H9 (cell line): ENCODE measurements around the gene NPHP4. TPM values are rescaled to one million over a fixed set of nuclear protein-coding genes. Genes with fewer than 3 reads are reported as not detected.

Experiments used
- DNase-seq: peaks from one replicate; pipeline ENCODE4 v3.0.0-alpha.2; 2017
- H2AFZ ChIP-seq: one replicate; pipeline ENCODE4 v1.6.1; 2013; ENCODE audit warnings: mild to moderate bottlenecking, low read length, control low read depth, moderate library complexity
- H2AK5ac ChIP-seq: 2 replicates; pipeline ENCODE4 v1.6.1; 2013; ENCODE audit warnings: low read length, control low read depth, mixed read lengths; ENCODE audit not compliant: insufficient read length
- H2BK120ac ChIP-seq: one replicate; pipeline ENCODE4 v1.6.1; 2013; ENCODE audit warnings: low read depth, mild to moderate bottlenecking, low read length, control low read depth, inconsistent platforms; ENCODE audit not compliant: poor library complexity, severe bottlenecking
- H2BK12ac ChIP-seq: 2 replicates; pipeline ENCODE4 v1.6.1; 2013; ENCODE audit warnings: low read length, control low read depth, mixed read lengths, low read depth; ENCODE audit not compliant: insufficient read length
- H2BK15ac ChIP-seq: 2 replicates; pipeline ENCODE4 v1.6.1; 2013; ENCODE audit warnings: low read depth, low read length, control low read depth
- H2BK20ac ChIP-seq: one replicate; pipeline ENCODE4 v1.6.1; 2013; ENCODE audit warnings: low read depth, mild to moderate bottlenecking, low read length, control low read depth, inconsistent platforms; ENCODE audit not compliant: poor library complexity, severe bottlenecking
- H2BK5ac ChIP-seq: 2 replicates; pipeline ENCODE4 v1.6.1; 2013; ENCODE audit warnings: low read length, control low read depth, mixed read lengths; ENCODE audit not compliant: insufficient read length
- H3K14ac ChIP-seq: 2 replicates; pipeline ENCODE4 v1.6.1; 2013; ENCODE audit warnings: low read length, control low read depth; ENCODE audit not compliant: insufficient read depth
- H3K18ac ChIP-seq: 2 replicates; pipeline ENCODE4 v1.6.1; 2013; ENCODE audit warnings: low read depth, mild to moderate bottlenecking, mixed read lengths, low read length, control low read depth; ENCODE audit not compliant: insufficient read length
- H3K23ac ChIP-seq: 2 replicates; pipeline ENCODE4 v1.6.1; 2013; ENCODE audit warnings: low read length, control low read depth, mixed read lengths, low read depth; ENCODE audit not compliant: insufficient read length
- H3K23me2 ChIP-seq: 2 replicates; pipeline ENCODE4 v1.6.1; 2013; ENCODE audit warnings: low read depth, mild to moderate bottlenecking, mixed read lengths, low read length, control low read depth; ENCODE audit not compliant: insufficient read length, poor library complexity, severe bottlenecking
- H3K27ac ChIP-seq: 2 replicates; pipeline ENCODE4 v1.5.1; 2013; ENCODE audit warnings: low read length, control low read depth, mixed read lengths, low read depth; ENCODE audit not compliant: insufficient read length
- H3K27me3 ChIP-seq: 2 replicates; pipeline ENCODE4 v1.6.1; 2013; ENCODE audit warnings: low read length, control low read depth, inconsistent platforms; ENCODE audit not compliant: insufficient read depth
- H3K4ac ChIP-seq: 2 replicates; pipeline ENCODE4 v1.6.1; 2013; ENCODE audit warnings: low read depth, mild to moderate bottlenecking, control low read depth, inconsistent platforms, low read length, moderate library complexity
- H3K4me1 ChIP-seq: 2 replicates; pipeline ENCODE4 v1.6.1; 2013; ENCODE audit warnings: low read length, control low read depth, inconsistent platforms; ENCODE audit not compliant: insufficient read depth
- H3K4me2 ChIP-seq: 2 replicates; pipeline ENCODE4 v1.6.1; 2013; ENCODE audit warnings: low read length, control low read depth, mixed read lengths; ENCODE audit not compliant: insufficient read length, insufficient read depth
- H3K56ac ChIP-seq: 2 replicates; pipeline ENCODE4 v1.6.1; 2013; ENCODE audit warnings: low read depth, mild to moderate bottlenecking, mixed read lengths, low read length, control low read depth; ENCODE audit not compliant: insufficient read length
- H3K79me1 ChIP-seq: 2 replicates; pipeline ENCODE4 v1.6.1; 2013; ENCODE audit warnings: low read depth, mild to moderate bottlenecking, moderate library complexity, low read length, control low read depth, inconsistent platforms; ENCODE audit not compliant: insufficient read depth, poor library complexity, severe bottlenecking
- H3K79me2 ChIP-seq: 2 replicates; pipeline ENCODE4 v1.6.1; 2013; ENCODE audit warnings: low read length, control low read depth, inconsistent platforms; ENCODE audit not compliant: insufficient read depth
- H3K9ac ChIP-seq: 2 replicates; pipeline ENCODE4 v1.6.1; 2013; ENCODE audit warnings: low read length, control low read depth, mixed read lengths; ENCODE audit not compliant: insufficient read length; ENCODE audit errors: extremely low read depth
- H3K9me3 ChIP-seq: one replicate; pipeline ENCODE4 v1.6.1; 2013; ENCODE audit warnings: low read depth, low read length, inconsistent platforms; ENCODE audit not compliant: control insufficient read depth
- H3T11ph ChIP-seq: one replicate; pipeline ENCODE4 v1.6.1; 2013; ENCODE audit warnings: mild to moderate bottlenecking, low read length, control low read depth, inconsistent platforms
- H4K20me1 ChIP-seq: one replicate; pipeline ENCODE4 v1.6.1; 2013; ENCODE audit not compliant: control insufficient read depth, insufficient read length, insufficient read depth
- H4K5ac ChIP-seq: 2 replicates; pipeline ENCODE4 v1.6.1; 2013; ENCODE audit warnings: low read depth, mild to moderate bottlenecking, mixed read lengths, low read length, control low read depth; ENCODE audit not compliant: insufficient read length
- H4K8ac ChIP-seq: replicated peaks from 2 replicates; pipeline ENCODE4 v1.6.1; 2013; ENCODE audit warnings: low read length, control low read depth, mixed read lengths, low read depth; ENCODE audit not compliant: insufficient read length
- H4K91ac ChIP-seq: 2 replicates; pipeline ENCODE4 v1.6.1; 2013; ENCODE audit warnings: low read depth, mild to moderate bottlenecking, moderate library complexity, mixed read lengths, low read length, control low read depth; ENCODE audit not compliant: insufficient read length
- H3K27ac Mint-ChIP-seq, 3 experiments: 2 replicates in 2 of 3; 3 replicates in 1 of 3; pipeline ENCODE4 v1.8.0; 2020 to 2021; ENCODE audit warnings: mixed read lengths in 3 of 3, mild to moderate bottlenecking in 1 of 3, moderate library complexity in 1 of 3
- H3K27me3 Mint-ChIP-seq: 2 replicates; pipeline ENCODE4 v1.8.0; 2021; ENCODE audit warnings: low read depth, mild to moderate bottlenecking, moderate library complexity, mixed read lengths
- H3K36me3 Mint-ChIP-seq, 3 experiments: 2 replicates in 2 of 3; 3 replicates in 1 of 3; pipeline ENCODE4 v1.8.0; 2020 to 2021; ENCODE audit warnings: low read depth in 3 of 3, mixed read lengths in 3 of 3; ENCODE audit not compliant: insufficient read depth in 1 of 3
- H3K4me1 Mint-ChIP-seq, 2 experiments: 2 replicates each; pipeline ENCODE4 v1.8.0; 2020; ENCODE audit warnings: mixed read lengths in 2 of 2
- H3K4me3 Mint-ChIP-seq, 2 experiments: 2 replicates in 1 of 2; 3 replicates in 1 of 2; pipeline ENCODE4 v1.8.0; 2020 to 2021; ENCODE audit warnings: mild to moderate bottlenecking in 2 of 2, mixed read lengths in 2 of 2, moderate library complexity in 1 of 2
- H3K9me3 Mint-ChIP-seq, 2 experiments: 2 replicates in 1 of 2; 3 replicates in 1 of 2; pipeline ENCODE4 v1.8.0; 2020; ENCODE audit warnings: mild to moderate bottlenecking in 2 of 2, mixed read lengths in 2 of 2, moderate library complexity in 1 of 2
- WGBS: extraction: QIAGEN DNeasy Blood & Tissue Kit; methylation state at CpG from one replicate; pipeline ENCODE4 v1.1.7; 2013; ENCODE audit warnings: missing lambda C conversion rate, low lambda C conversion rate, mixed read lengths; ENCODE audit not compliant: insufficient read length; ENCODE audit errors: extremely low coverage; 5-methylcytosine and 5-hydroxymethylcytosine counted together
- total RNA-seq: library from RNA; stranded (reverse); gene quantifications from 2 replicates; pipeline ENCODE4 v1.2.1, GENCODE V29; 2021
- TF ChIP-seq, protein P1 (sequence below): fragments of 200-600 bp; sonication (generic); conservative IDR thresholded peaks from 3 replicates; pipeline ENCODE4 v1.8.0; 2021; ENCODE audit warnings: antibody characterized with exemption, mild to moderate bottlenecking

The NPHP4 gene
- total RNA-seq, 1 experiment from 2014 or later, result 17.6 TPM

GRCh38 chr1:5933050-5933449 is 59.2 kb downstream of the NPHP4 start:
- Histone ChIP-seq H2BK120ac (no peak overlapping the region), H4K5ac (no peak overlapping the region), H3K23ac (no peak overlapping the region), H2BK15ac (no peak overlapping the region), H3T11ph (no peak overlapping the region), H3K23me2 (no peaks in the 10 kb centered on the region), H3K27ac (no peak overlapping the region), H3K27me3 (no peaks in the 10 kb centered on the region), H3K4ac (no peak overlapping the region), H3K14ac (no peak overlapping the region), H2BK5ac (no peak overlapping the region), H2BK12ac (no peak overlapping the region), H3K56ac (no peak overlapping the region), H3K9ac (no peak overlapping the region), H2AFZ (no peak overlapping the region), H3K18ac (no peak overlapping the region), H2BK20ac (no peak overlapping the region), H4K91ac (no peak overlapping the region), H4K20me1 (no peaks in the 10 kb centered on the region), H3K79me1 (no peaks in the 10 kb centered on the region), H3K4me2 (no peak overlapping the region), H2AK5ac (no peak overlapping the region), H3K4me1 (peaks cover 3% of the 10 kb centered on the region; the same call in 1 of the 2 replicates), H3K9me3 (no peaks in the 10 kb centered on the region), H4K8ac (no peak overlapping the region), H3K79me2 (no peaks in the 10 kb centered on the region)
- no peaks in the 10 kb centered on the region; the same call in 1 of the 2 replicates for H3K27me3 Mint-ChIP-seq
- H3K4me3 Mint-ChIP-seq, result no peak overlapping the region
- peaks cover 0 to 10% of the 10 kb centered on the region in 2 experiments; a peak in 1 of 5 replicates for H3K9me3 Mint-ChIP-seq
- DNase-seq, result no peak
- no CpG with 5 or more reads among the region's 6 CpGs for WGBS
- H3K36me3 Mint-ChIP-seq, result peaks cover 12 to 27% (median 24%) of the 10 kb centered on the region in 3 experiments; a peak in 6 of 7 replicates
- TF ChIP-seq, protein P1, sequence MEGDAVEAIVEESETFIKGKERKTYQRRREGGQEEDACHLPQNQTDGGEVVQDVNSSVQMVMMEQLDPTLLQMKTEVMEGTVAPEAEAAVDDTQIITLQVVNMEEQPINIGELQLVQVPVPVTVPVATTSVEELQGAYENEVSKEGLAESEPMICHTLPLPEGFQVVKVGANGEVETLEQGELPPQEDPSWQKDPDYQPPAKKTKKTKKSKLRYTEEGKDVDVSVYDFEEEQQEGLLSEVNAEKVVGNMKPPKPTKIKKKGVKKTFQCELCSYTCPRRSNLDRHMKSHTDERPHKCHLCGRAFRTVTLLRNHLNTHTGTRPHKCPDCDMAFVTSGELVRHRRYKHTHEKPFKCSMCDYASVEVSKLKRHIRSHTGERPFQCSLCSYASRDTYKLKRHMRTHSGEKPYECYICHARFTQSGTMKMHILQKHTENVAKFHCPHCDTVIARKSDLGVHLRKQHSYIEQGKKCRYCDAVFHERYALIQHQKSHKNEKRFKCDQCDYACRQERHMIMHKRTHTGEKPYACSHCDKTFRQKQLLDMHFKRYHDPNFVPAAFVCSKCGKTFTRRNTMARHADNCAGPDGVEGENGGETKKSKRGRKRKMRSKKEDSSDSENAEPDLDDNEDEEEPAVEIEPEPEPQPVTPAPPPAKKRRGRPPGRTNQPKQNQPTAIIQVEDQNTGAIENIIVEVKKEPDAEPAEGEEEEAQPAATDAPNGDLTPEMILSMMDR, result no peak
- no peak overlapping the region; a peak in 1 of 7 replicates for H3K27ac Mint-ChIP-seq
- H3K4me1 Mint-ChIP-seq, result peaks cover 11 to 15% of the 10 kb centered on the region in 2 experiments
